Right renal pelvis (tissue), 4 donors: ENCODE data around the gene CCDC87. TPM values are rescaled to one million over a fixed set of nuclear protein-coding genes. Genes with fewer than 3 reads are reported as not detected.
"Not testable (repeated sequence)": the region's sequence is repeated elsewhere in the genome, so short reads cannot be mapped to it uniquely, and the experiment has no call there.

Experiments
- DNase-seq, 4 donors: peaks; one replicate each; pipeline ENCODE4 v3.0.0-alpha.2; 2013; ENCODE audit warnings: low read depth in 4 of 4, low spot score in 3 of 4, missing footprints in 1 of 4
- polyA plus RNA-seq, 4 donors: library from polyadenylated mRNA; unstranded; fragments of 120-200 nt; gene quantifications; one replicate each; pipeline ENCODE4 v1.2.1, GENCODE V29; 2013; ENCODE audit not compliant: insufficient read length in 4 of 4

Gene CCDC87
- under 1 TPM; 0.30 to 0.37 (median 0.33) TPM for polyA plus RNA-seq

GRCh38 chr11:66592457-66593302, at the start of gene CCDC87, which contains the start of gene CCS:
Gene CCDC87, minus strand, starts transcription at chr11:66593063. Its CDS starts 48 bp downstream, at chr11:66593015.
Gene CCS, plus strand, starts transcription at chr11:66593185. Its CDS starts 77 bp downstream, at chr11:66593262.
- DNase-seq = peak; percentile 86 to 92 (median 90)

- no peak for DNase-seq
Measured at GRCh38 chr11:66641834-66642233, 49.0 kb upstream of the CCDC87 start.

- not testable (repeated sequence) for DNase-seq
Measured at GRCh38 chr11:66639814-66640340, 47.0 kb upstream of the CCDC87 start.

GRCh38 chr11:66639066-66639813, 46.4 kb upstream of the CCDC87 start:
- peak in 3 of 4 donors; percentile 16 to 31 (median 31) for DNase-seq

- peak; percentile 97 to 100 (median 100) for DNase-seq
Measured at GRCh38 chr11:66638177-66639065, 45.6 kb upstream of the CCDC87 start, which contains the start of gene RBM4. Gene RBM4, plus strand, starts transcription at chr11:66638703. Its CDS starts 1,009 bp downstream, at chr11:66639712.

- no peak for DNase-seq
Measured at GRCh38 chr11:66637557-66638176, 44.8 kb upstream of the CCDC87 start.

GRCh38 chr11:66636411-66636810, 43.5 kb upstream of the CCDC87 start:
- DNase-seq = no peak

- no peak for DNase-seq
Measured at GRCh38 chr11:66632952-66633351, 40.1 kb upstream of the CCDC87 start.

- DNase-seq = no peak
Measured at GRCh38 chr11:66631883-66632282, 39.0 kb upstream of the CCDC87 start.

GRCh38 chr11:66629356-66629755, 36.5 kb upstream of the CCDC87 start:
- no peak for DNase-seq

GRCh38 chr11:66628061-66628603, 35.3 kb upstream of the CCDC87 start:
- DNase-seq = no peak

- DNase-seq = no peak
Measured at GRCh38 chr11:66626926-66627325, 34.1 kb upstream of the CCDC87 start.

- no peak for DNase-seq
Measured at GRCh38 chr11:66626382-66626781, 33.5 kb upstream of the CCDC87 start.

- DNase-seq = no peak
Measured at GRCh38 chr11:66625752-66626149, 32.9 kb upstream of the CCDC87 start.

GRCh38 chr11:66625041-66625751, 32.3 kb upstream of the CCDC87 start:
- no peak for DNase-seq

GRCh38 chr11:66624450-66624849, 31.6 kb upstream of the CCDC87 start:
- no peak for DNase-seq

- DNase-seq = no peak
Measured at GRCh38 chr11:66619080-66619554, 26.3 kb upstream of the CCDC87 start.

- DNase-seq = no peak
Measured at GRCh38 chr11:66617155-66617834, 24.4 kb upstream of the CCDC87 start.
